ENCODE results near the gene EPDR1. TPM values are rescaled to one million over a fixed set of nuclear protein-coding genes. Genes with fewer than 3 reads are reported as not detected.

EPDR1 gene
- total and polyA plus RNA-seq, 2 experiments from 2014 or later: 4.4 to 13.8 TPM

DNA sequence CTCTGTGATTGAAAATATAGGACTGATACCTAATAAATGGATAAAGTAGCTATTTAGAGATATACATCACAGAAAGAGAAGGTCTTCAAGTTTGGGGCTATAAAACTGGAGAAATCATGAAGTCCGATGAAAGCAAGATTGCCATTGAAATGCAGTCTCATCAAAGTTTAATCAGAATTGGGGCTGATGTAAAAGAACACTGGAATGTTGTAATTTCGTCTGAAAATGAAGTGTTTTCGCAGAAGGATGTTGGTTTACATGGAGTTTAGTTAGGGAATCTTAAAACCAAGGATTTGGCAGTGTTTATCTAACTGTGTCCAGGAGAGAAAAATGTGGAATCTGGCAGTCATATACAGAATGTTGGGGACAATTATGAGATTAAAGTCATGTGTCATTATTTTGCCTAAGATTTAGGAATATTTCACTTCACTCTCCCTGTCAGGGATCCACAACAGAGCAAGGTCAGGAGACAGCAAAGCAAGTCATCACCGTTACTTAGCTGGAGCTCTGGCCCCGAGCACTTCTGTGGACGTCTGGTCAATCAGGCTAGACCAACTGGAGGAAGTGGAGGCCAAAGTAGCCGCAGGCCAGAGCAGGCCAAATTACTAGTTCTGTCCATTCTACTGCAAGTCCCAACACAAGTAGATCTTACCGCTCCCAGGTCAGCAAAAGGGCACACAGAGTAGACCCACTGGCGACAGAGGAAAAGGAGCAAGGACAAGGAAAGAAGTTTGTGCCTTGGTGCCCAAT, 37.0 kb downstream of the EPDR1 start:
- H3K27ac ChIP-seq (ENCODE audit: low read depth): no peak overlapping the region
- no peak for DNase-seq (ENCODE audit: low spot score)
- ATAC-seq: no peak
- H3K27ac Mint-ChIP-seq: no peak overlapping the region
- no peaks in the 10 kb centered on the region for H3K27me3 Mint-ChIP-seq (ENCODE audit: insufficient read depth, low read depth, poor library complexity)
- TF ChIP-seq POLR2AphosphoS5 (IDR thresholded peaks at IDR 0.05; ENCODE audit: low read depth) (no peak), NANOG (IDR thresholded peaks at IDR 0.05; ENCODE audit: borderline replicate concordance) (no peak), STAT1 (IDR thresholded peaks at IDR 0.05; ENCODE audit: unreplicated experiment) (no peak), EZH2phosphoT487 (IDR thresholded peaks at IDR 0.05; ENCODE audit: unreplicated experiment) (no peak), EZH2 (IDR thresholded peaks at IDR 0.05; ENCODE audit: low read depth, unreplicated experiment) (no peak), CREB1 (CRISPR knock-in tag; IDR thresholded peaks at IDR 0.05; ENCODE audit: low read depth) (no peak), JUNB (IDR thresholded peaks at IDR 0.05; ENCODE audit: unreplicated experiment) (no peak)
- TF ChIP-seq, protein P1, sequence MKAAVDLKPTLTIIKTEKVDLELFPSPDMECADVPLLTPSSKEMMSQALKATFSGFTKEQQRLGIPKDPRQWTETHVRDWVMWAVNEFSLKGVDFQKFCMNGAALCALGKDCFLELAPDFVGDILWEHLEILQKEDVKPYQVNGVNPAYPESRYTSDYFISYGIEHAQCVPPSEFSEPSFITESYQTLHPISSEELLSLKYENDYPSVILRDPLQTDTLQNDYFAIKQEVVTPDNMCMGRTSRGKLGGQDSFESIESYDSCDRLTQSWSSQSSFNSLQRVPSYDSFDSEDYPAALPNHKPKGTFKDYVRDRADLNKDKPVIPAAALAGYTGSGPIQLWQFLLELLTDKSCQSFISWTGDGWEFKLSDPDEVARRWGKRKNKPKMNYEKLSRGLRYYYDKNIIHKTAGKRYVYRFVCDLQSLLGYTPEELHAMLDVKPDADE (IDR thresholded peaks at IDR 0.05): no peak
- TF ChIP-seq, protein P2, sequence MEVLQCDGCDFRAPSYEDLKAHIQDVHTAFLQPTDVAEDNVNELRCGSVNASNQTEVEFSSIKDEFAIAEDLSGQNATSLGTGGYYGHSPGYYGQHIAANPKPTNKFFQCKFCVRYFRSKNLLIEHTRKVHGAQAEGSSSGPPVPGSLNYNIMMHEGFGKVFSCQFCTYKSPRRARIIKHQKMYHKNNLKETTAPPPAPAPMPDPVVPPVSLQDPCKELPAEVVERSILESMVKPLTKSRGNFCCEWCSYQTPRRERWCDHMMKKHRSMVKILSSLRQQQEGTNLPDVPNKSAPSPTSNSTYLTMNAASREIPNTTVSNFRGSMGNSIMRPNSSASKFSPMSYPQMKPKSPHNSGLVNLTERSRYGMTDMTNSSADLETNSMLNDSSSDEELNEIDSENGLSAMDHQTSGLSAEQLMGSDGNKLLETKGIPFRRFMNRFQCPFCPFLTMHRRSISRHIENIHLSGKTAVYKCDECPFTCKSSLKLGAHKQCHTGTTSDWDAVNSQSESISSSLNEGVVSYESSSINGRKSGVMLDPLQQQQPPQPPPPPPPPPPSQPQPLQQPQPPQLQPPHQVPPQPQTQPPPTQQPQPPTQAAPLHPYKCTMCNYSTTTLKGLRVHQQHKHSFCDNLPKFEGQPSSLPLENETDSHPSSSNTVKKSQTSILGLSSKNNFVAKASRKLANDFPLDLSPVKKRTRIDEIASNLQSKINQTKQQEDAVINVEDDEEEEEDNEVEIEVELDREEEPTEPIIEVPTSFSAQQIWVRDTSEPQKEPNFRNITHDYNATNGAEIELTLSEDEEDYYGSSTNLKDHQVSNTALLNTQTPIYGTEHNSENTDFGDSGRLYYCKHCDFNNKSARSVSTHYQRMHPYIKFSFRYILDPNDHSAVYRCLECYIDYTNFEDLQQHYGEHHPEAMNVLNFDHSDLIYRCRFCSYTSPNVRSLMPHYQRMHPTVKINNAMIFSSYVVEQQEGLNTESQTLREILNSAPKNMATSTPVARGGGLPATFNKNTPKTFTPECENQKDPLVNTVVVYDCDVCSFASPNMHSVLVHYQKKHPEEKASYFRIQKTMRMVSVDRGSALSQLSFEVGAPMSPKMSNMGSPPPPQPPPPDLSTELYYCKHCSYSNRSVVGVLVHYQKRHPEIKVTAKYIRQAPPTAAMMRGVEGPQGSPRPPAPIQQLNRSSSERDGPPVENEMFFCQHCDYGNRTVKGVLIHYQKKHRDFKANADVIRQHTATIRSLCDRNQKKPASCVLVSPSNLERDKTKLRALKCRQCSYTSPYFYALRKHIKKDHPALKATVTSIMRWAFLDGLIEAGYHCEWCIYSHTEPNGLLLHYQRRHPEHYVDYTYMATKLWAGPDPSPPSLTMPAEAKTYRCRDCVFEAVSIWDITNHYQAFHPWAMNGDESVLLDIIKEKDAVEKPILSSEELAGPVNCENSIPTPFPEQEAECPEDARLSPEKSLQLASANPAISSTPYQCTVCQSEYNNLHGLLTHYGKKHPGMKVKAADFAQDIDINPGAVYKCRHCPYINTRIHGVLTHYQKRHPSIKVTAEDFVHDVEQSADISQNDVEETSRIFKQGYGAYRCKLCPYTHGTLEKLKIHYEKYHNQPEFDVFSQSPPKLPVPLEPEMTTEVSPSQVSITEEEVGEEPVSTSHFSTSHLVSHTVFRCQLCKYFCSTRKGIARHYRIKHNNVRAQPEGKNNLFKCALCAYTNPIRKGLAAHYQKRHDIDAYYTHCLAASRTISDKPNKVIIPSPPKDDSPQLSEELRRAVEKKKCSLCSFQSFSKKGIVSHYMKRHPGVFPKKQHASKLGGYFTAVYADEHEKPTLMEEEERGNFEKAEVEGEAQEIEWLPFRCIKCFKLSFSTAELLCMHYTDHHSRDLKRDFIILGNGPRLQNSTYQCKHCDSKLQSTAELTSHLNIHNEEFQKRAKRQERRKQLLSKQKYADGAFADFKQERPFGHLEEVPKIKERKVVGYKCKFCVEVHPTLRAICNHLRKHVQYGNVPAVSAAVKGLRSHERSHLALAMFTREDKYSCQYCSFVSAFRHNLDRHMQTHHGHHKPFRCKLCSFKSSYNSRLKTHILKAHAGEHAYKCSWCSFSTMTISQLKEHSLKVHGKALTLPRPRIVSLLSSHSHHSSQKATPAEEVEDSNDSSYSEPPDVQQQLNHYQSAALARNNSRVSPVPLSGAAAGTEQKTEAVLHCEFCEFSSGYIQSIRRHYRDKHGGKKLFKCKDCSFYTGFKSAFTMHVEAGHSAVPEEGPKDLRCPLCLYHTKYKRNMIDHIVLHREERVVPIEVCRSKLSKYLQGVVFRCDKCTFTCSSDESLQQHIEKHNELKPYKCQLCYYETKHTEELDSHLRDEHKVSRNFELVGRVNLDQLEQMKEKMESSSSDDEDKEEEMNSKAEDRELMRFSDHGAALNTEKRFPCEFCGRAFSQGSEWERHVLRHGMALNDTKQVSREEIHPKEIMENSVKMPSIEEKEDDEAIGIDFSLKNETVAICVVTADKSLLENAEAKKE (CRISPR knock-in tag; IDR thresholded peaks at IDR 0.05): no peak
- TF ChIP-seq, protein P3, sequence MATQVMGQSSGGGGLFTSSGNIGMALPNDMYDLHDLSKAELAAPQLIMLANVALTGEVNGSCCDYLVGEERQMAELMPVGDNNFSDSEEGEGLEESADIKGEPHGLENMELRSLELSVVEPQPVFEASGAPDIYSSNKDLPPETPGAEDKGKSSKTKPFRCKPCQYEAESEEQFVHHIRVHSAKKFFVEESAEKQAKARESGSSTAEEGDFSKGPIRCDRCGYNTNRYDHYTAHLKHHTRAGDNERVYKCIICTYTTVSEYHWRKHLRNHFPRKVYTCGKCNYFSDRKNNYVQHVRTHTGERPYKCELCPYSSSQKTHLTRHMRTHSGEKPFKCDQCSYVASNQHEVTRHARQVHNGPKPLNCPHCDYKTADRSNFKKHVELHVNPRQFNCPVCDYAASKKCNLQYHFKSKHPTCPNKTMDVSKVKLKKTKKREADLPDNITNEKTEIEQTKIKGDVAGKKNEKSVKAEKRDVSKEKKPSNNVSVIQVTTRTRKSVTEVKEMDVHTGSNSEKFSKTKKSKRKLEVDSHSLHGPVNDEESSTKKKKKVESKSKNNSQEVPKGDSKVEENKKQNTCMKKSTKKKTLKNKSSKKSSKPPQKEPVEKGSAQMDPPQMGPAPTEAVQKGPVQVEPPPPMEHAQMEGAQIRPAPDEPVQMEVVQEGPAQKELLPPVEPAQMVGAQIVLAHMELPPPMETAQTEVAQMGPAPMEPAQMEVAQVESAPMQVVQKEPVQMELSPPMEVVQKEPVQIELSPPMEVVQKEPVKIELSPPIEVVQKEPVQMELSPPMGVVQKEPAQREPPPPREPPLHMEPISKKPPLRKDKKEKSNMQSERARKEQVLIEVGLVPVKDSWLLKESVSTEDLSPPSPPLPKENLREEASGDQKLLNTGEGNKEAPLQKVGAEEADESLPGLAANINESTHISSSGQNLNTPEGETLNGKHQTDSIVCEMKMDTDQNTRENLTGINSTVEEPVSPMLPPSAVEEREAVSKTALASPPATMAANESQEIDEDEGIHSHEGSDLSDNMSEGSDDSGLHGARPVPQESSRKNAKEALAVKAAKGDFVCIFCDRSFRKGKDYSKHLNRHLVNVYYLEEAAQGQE (IDR thresholded peaks at IDR 0.05; ENCODE audit: unreplicated experiment): no peak
- TF ChIP-seq, protein P4, sequence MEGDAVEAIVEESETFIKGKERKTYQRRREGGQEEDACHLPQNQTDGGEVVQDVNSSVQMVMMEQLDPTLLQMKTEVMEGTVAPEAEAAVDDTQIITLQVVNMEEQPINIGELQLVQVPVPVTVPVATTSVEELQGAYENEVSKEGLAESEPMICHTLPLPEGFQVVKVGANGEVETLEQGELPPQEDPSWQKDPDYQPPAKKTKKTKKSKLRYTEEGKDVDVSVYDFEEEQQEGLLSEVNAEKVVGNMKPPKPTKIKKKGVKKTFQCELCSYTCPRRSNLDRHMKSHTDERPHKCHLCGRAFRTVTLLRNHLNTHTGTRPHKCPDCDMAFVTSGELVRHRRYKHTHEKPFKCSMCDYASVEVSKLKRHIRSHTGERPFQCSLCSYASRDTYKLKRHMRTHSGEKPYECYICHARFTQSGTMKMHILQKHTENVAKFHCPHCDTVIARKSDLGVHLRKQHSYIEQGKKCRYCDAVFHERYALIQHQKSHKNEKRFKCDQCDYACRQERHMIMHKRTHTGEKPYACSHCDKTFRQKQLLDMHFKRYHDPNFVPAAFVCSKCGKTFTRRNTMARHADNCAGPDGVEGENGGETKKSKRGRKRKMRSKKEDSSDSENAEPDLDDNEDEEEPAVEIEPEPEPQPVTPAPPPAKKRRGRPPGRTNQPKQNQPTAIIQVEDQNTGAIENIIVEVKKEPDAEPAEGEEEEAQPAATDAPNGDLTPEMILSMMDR (conservative IDR thresholded peaks at IDR 0.05; ENCODE audit: low read depth in 2 of 2): no peak
- H3K27me3 ChIP-seq (ENCODE audit: insufficient read depth): no peaks in the 10 kb centered on the region
- no peaks in the 10 kb centered on the region for H3F3A ChIP-seq (replicated peaks; ENCODE audit: low read depth)
- no peaks in the 10 kb centered on the region for H3K9me2 ChIP-seq (ENCODE audit: insufficient read depth)
- H3K4me2 ChIP-seq: no peak overlapping the region
- no peaks in the 10 kb centered on the region for H3K36me3 ChIP-seq (ENCODE audit: insufficient read depth)
- H4K20me1 ChIP-seq (replicated peaks; ENCODE audit: insufficient read depth): no peaks in the 10 kb centered on the region
- H2AFZ ChIP-seq: no peak overlapping the region
- no peaks in the 10 kb centered on the region for H3K9me3 Mint-ChIP-seq
- H3K4me1 Mint-ChIP-seq: no peaks in the 10 kb centered on the region
- H3K79me2 ChIP-seq (replicated peaks; ENCODE audit: insufficient read depth): no peaks in the 10 kb centered on the region
- H3K36me3 Mint-ChIP-seq (ENCODE audit: low read depth): no peaks in the 10 kb centered on the region
- no peaks in the 10 kb centered on the region for H3K4me1 ChIP-seq (ENCODE audit: insufficient read depth)
- H3K4me3 Mint-ChIP-seq: no peak overlapping the region
- no peak overlapping the region for H3K4me3 ChIP-seq
